Transverse colon (tissue), 4 donors: Measurements from ENCODE around the gene TOR1A. TPM values are rescaled to one million over a fixed set of nuclear protein-coding genes. Genes with fewer than 3 reads are reported as not detected.

Experiments used
- DNase-seq: peaks from one replicate; pipeline ENCODE4 v3.0.0-alpha.2; 2019
- H3K27ac ChIP-seq, 4 donors: fragments of 200-600 bp; sonication (generic); 2 replicates each; pipeline ENCODE4 v1.5.1; 2016 to 2018; ENCODE audit warnings: inconsistent platforms in 4 of 4
- H3K27me3 ChIP-seq: fragments of 200-600 bp; sonication (generic); 2 replicates; pipeline ENCODE4 v1.5.1; 2017; ENCODE audit warnings: inconsistent platforms
- H3K36me3 ChIP-seq, 4 donors: fragments of 200-600 bp; sonication (generic); 2 replicates each; pipeline ENCODE4 v1.5.1; 2017 to 2019; ENCODE audit warnings: inconsistent platforms in 4 of 4
- H3K4me1 ChIP-seq, 4 donors: fragments of 200-600 bp; sonication (generic); 2 replicates each; pipeline ENCODE4 v1.5.1; 2017 to 2020; ENCODE audit warnings: inconsistent platforms in 4 of 4
- H3K4me3 ChIP-seq, 4 donors: fragments of 200-600 bp; sonication (generic); 1 replicate in 1 of 4; 2 replicates in 3 of 4; pipeline versions ENCODE4 v1.5.1 to v1.6.1; 2017 to 2019; ENCODE audit warnings: inconsistent platforms in 4 of 4
- H3K9me3 ChIP-seq, 2 donors: fragments of 200-600 bp; sonication (generic); 2 replicates each; pipeline ENCODE4 v1.5.1; 2017 to 2019; ENCODE audit warnings: inconsistent platforms in 2 of 2
- CTCF ChIP-seq, 5 experiments: fragments of 200-600 bp in 3 of 5; fragments of 450-650 bp in 2 of 5; sonication (generic) in 3 of 5; IDR thresholded peaks; 1 replicate in 2 of 5; 2 replicates in 3 of 5; pipeline ENCODE4 v1.5.1; 2016 to 2017; ENCODE audit warnings: antibody characterized with exemption in 5 of 5, inconsistent platforms in 3 of 5, mild to moderate bottlenecking in 2 of 5, moderate library complexity in 1 of 5
- EP300 ChIP-seq: sonication (generic); formaldehyde crosslinking; IDR thresholded peaks from one replicate; pipeline ENCODE4 v1.6.1; 2017; ENCODE audit warnings: antibody characterized with exemption, low read depth
- POLR2A ChIP-seq: fragments of 450-650 bp; IDR thresholded peaks from one replicate; pipeline ENCODE4 v1.6.1; 2016; ENCODE audit warnings: antibody characterized with exemption, mild to moderate bottlenecking, moderate library complexity
- POLR2AphosphoS5 ChIP-seq, 3 donors: sonication (generic); formaldehyde crosslinking; IDR thresholded peaks; one replicate each; pipeline ENCODE4 v1.6.1; 2016; ENCODE audit warnings: antibody characterized with exemption in 3 of 3
- WGBS, 2 donors: methylation state at CpG; one replicate each; pipeline ENCODE4 v1.1.5; 2018; ENCODE audit warnings: low coverage in 1 of 2; 5-methylcytosine and 5-hydroxymethylcytosine counted together
- in situ Hi-C, 4 donors: fragments of 200-750 bp; cut with MboI; loops; one replicate each; pipeline versions ENCODE4 v1.15.0 to v1.15.1; 2017; ENCODE audit warnings: low sequenced_read_pairs in 3 of 4, low pct_ligation_motif_present in 1 of 4, low pct_unique_long_range_greater_than_20kb in 1 of 4
- intact Hi-C: fragments of 100-400 bp; cut with DNase I; formaldehyde crosslinking; loops from one replicate; pipeline ENCODE4 v1.15.1; 2023; ENCODE audit warnings: low total_unique reads
- total RNA-seq, 4 donors: library from RNA; depleted of rRNA; stranded (reverse); fragments of >200 nt; gene quantifications; one replicate each; pipeline ENCODE4 v1.1.0, GENCODE V29; 2016

Gene TOR1A
- total RNA-seq, 4 donors from 2014 or later = 6.2 to 47.0 (median 40.0) TPM

GRCh38 chr9:129868872-129869486 lies 45.0 kb upstream of the TOR1A start:
- in situ Hi-C loops = no loop called here
- no peaks in the 10 kb centered on the region for H3K4me1 ChIP-seq
- H3K36me3 ChIP-seq = peaks cover 0 to 6% (median 2%) of the 10 kb centered on the region in 4 donors
- TF ChIP-seq CTCF (IDR thresholded peaks at IDR 0.05) (no peak), POLR2A (peak; percentile 3), POLR2AphosphoS5 (IDR thresholded peaks at IDR 0.05) (no peak), EP300 (no peak)
- no peaks in the 10 kb centered on the region for H3K9me3 ChIP-seq
- H3K27ac ChIP-seq = peak overlapping the region in 3 of 4 donors; percentile 1 to 51 (median 27)
- DNase-seq = peak; percentile 68
- intact Hi-C loops = no loop called here
- no peak overlapping the region for H3K4me3 ChIP-seq
- H3K27me3 ChIP-seq = no peaks in the 10 kb centered on the region
- WGBS, 2 donors = 83% methylated on average over 28 of the region's 28 CpGs; no CpG with 5 or more reads in 1 of the 2 donors

- in situ Hi-C loops = no loop called here
- no peak overlapping the region for H3K4me3 ChIP-seq
- DNase-seq = no peak
- no peaks in the 10 kb centered on the region for H3K9me3 ChIP-seq
- intact Hi-C loops = no loop called here
- peaks cover 0 to 3% (median 1%) of the 10 kb centered on the region in 4 donors for H3K36me3 ChIP-seq
- TF ChIP-seq POLR2AphosphoS5 (IDR thresholded peaks at IDR 0.05) (no peak), POLR2A (no peak), EP300 (no peak), CTCF (IDR thresholded peaks at IDR 0.05) (no peak)
- H3K4me1 ChIP-seq = no peaks in the 10 kb centered on the region
- no peaks in the 10 kb centered on the region for H3K27me3 ChIP-seq
- 78 to 89% methylated on average over 4 to 34 of the region's 48 CpGs for WGBS, 2 donors
- peak overlapping the region in 2 of 4 donors; percentile 7 to 17 for H3K27ac ChIP-seq
These were observed 44.3 kb upstream of the TOR1A start for GRCh38 chr9:129868023-129868871.

- Histone ChIP-seq H3K27ac (peak overlapping the region in 1 of 4 donors; percentile 5), H3K9me3 (no peaks in the 10 kb centered on the region), H3K27me3 (no peaks in the 10 kb centered on the region), H3K36me3 (peaks cover 0 to 7% (median 2%) of the 10 kb centered on the region in 4 donors), H3K4me3 (no peak overlapping the region), H3K4me1 (no peaks in the 10 kb centered on the region)
- WGBS, 2 donors = 79% methylated on average over 17 of the region's 17 CpGs; no CpG with 5 or more reads in 1 of the 2 donors
- in situ Hi-C loops = no loop called here
- DNase-seq = no peak
- intact Hi-C loops = no loop called here
- no peak for TF ChIP-seq EP300
- TF ChIP-seq POLR2A = no peak
These were observed 43.4 kb upstream of the TOR1A start for GRCh38 chr9:129867136-129868022.

- H3K9me3 ChIP-seq = no peaks in the 10 kb centered on the region
- peaks cover 0 to 12% (median 4%) of the 10 kb centered on the region in 4 donors for H3K36me3 ChIP-seq
- DNase-seq = no peak
- no peaks in the 10 kb centered on the region for H3K4me1 ChIP-seq
- H3K27me3 ChIP-seq = no peaks in the 10 kb centered on the region
- H3K4me3 ChIP-seq = no peak overlapping the region
- intact Hi-C loops (no loop called here), in situ Hi-C loops (no loop called here)
- TF ChIP-seq POLR2AphosphoS5 (IDR thresholded peaks at IDR 0.05) (no peak), EP300 (no peak), CTCF (IDR thresholded peaks at IDR 0.05) (no peak), POLR2A (no peak)
- WGBS, 2 donors = 0 to 86% methylated on average over 1 to 13 of the region's 17 CpGs
- H3K27ac ChIP-seq = peak overlapping the region in 1 of 4 donors; percentile 5
These were observed 42.6 kb upstream of the TOR1A start for GRCh38 chr9:129866394-129867135.
